Ovary (tissue), 3 donors: ENCODE results near the gene PCDHGA8.

Experiments
- POLR2A ChIP-seq: fragments of 450-650 bp; IDR thresholded peaks from one replicate; pipeline ENCODE4 v1.6.1; 2017; ENCODE audit warnings: antibody characterized with exemption, mild to moderate bottlenecking, moderate library complexity
- TF ChIP-seq, protein P1 (sequence below), 3 donors: fragments of 450-650 bp in 2 of 3; fragments of 200-600 bp in 1 of 3; IDR thresholded peaks; one replicate each; pipeline versions ENCODE4 v1.5.1 to v1.8.0; 2016 to 2022; ENCODE audit warnings: antibody characterized with exemption in 3 of 3, mild to moderate bottlenecking in 1 of 3
- donor health status: DM: no; HTN: no; CAD: no.

DNA sequence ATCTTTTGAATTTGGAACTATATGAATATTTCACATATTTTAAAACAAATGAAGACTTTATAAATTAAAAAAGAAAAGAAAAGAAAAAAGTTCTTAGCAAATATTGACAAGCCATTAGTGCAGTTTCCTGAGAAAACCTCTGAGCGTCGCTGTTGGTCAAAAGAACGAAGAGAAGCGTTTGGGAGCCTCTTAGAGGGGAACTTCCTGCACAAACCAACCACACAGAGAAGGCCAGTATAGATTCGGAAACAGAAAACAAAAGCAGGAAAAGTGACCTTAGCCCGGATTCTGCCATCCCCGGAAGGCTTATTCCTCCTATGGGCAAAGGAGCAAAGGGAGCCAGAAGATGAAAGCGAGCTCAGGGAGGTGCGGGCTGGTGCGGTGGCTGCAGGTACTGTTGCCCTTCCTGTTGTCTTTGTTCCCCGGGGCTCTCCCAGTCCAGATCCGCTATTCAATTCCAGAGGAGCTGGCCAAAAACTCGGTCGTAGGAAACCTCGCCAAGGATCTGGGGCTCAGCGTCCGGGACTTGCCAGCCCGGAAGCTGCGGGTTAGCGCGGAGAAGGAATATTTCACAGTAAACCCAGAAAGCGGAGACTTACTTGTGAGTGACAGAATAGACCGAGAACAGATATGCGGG lies 32.5 kb upstream of the PCDHGA8 start, which contains the start of gene PCDHGB2:
- TF ChIP-seq, protein P1, sequence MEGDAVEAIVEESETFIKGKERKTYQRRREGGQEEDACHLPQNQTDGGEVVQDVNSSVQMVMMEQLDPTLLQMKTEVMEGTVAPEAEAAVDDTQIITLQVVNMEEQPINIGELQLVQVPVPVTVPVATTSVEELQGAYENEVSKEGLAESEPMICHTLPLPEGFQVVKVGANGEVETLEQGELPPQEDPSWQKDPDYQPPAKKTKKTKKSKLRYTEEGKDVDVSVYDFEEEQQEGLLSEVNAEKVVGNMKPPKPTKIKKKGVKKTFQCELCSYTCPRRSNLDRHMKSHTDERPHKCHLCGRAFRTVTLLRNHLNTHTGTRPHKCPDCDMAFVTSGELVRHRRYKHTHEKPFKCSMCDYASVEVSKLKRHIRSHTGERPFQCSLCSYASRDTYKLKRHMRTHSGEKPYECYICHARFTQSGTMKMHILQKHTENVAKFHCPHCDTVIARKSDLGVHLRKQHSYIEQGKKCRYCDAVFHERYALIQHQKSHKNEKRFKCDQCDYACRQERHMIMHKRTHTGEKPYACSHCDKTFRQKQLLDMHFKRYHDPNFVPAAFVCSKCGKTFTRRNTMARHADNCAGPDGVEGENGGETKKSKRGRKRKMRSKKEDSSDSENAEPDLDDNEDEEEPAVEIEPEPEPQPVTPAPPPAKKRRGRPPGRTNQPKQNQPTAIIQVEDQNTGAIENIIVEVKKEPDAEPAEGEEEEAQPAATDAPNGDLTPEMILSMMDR (IDR thresholded peaks at IDR 0.05): no peak
- no peak for TF ChIP-seq POLR2A
